ENCODE measurements around the gene FSTL3. TPM values are rescaled to one million over a fixed set of nuclear protein-coding genes. Genes with fewer than 3 reads are reported as not detected.
A peak's percentile ranks its signal among the peaks of the same experiment; 100 is the strongest.

Gene FSTL3
- total RNA-seq, 1 experiment from 2014 or later = 29.1 TPM

DNA sequence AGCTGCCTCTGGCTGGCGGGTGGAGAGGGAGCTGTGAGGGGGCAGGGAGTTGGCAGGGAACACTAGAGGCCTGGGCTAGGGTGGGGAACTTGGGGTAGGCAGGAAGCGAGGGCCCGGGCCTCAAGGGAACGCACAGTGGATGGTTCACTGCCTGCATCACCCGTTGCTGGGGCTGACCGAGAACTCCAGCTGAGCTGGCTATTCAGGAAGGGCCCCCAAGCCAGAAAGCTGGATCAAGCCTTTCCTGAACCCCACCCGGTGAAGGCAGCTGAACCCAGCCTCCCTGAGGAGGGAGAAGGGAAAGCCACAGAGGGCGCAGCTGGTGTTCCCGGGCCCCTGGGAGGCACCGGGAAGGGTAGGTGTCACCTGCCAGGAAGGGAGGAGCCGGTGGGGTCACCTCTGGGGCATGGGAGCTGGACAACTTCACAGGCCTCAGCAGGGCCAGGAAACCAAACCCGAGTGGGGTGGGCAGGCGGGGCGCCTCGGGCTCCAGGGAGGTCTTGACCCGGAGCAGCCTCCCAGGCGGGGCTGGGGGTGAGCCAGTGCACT, 46.4 kb downstream of the FSTL3 start:
- no peak overlapping the region for H3K4me3 ChIP-seq (replicated peaks in 1 of 2; ENCODE audit: low read depth in 1 of 2, low read length in 2 of 2)
- H3K36me3 ChIP-seq (ENCODE audit: control insufficient read depth in 1 of 2, insufficient read depth in 2 of 2, low read length in 2 of 2) = no peaks in the 10 kb centered on the region; a peak in 1 of 4 replicates
- TF ChIP-seq CBX3 (IDR thresholded peaks at IDR 0.05; ENCODE audit: low read depth) (no peak), JUND (IDR thresholded peaks at IDR 0.05) (no peak), EZH2 (IDR thresholded peaks at IDR 0.05) (no peak), SP1 (IDR thresholded peaks at IDR 0.05; ENCODE audit: low read depth) (no peak), FOSL1 (IDR thresholded peaks at IDR 0.05; ENCODE audit: low read depth) (no peak), CEBPB (IDR thresholded peaks at IDR 0.05; ENCODE audit: low read depth) (no peak), ZNF274 (IDR thresholded peaks at IDR 0.05; ENCODE audit: low read depth, low read length) (no peak), YY1 (IDR thresholded peaks at IDR 0.05; ENCODE audit: extremely low read depth, insufficient replicate concordance, low read depth, low read length) (no peak), ELF1 (IDR thresholded peaks at IDR 0.05; ENCODE audit: borderline replicate concordance, low read depth) (no peak), SRF (IDR thresholded peaks at IDR 0.05; ENCODE audit: low read depth) (no peak), ZFX (IDR thresholded peaks at IDR 0.05) (no peak), RAD21 (IDR thresholded peaks at IDR 0.05; ENCODE audit: low read depth) (no peak)
- TF ChIP-seq, protein P1, sequence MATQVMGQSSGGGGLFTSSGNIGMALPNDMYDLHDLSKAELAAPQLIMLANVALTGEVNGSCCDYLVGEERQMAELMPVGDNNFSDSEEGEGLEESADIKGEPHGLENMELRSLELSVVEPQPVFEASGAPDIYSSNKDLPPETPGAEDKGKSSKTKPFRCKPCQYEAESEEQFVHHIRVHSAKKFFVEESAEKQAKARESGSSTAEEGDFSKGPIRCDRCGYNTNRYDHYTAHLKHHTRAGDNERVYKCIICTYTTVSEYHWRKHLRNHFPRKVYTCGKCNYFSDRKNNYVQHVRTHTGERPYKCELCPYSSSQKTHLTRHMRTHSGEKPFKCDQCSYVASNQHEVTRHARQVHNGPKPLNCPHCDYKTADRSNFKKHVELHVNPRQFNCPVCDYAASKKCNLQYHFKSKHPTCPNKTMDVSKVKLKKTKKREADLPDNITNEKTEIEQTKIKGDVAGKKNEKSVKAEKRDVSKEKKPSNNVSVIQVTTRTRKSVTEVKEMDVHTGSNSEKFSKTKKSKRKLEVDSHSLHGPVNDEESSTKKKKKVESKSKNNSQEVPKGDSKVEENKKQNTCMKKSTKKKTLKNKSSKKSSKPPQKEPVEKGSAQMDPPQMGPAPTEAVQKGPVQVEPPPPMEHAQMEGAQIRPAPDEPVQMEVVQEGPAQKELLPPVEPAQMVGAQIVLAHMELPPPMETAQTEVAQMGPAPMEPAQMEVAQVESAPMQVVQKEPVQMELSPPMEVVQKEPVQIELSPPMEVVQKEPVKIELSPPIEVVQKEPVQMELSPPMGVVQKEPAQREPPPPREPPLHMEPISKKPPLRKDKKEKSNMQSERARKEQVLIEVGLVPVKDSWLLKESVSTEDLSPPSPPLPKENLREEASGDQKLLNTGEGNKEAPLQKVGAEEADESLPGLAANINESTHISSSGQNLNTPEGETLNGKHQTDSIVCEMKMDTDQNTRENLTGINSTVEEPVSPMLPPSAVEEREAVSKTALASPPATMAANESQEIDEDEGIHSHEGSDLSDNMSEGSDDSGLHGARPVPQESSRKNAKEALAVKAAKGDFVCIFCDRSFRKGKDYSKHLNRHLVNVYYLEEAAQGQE (IDR thresholded peaks at IDR 0.05; ENCODE audit: low read depth) = no peak
- TF ChIP-seq, protein P2, sequence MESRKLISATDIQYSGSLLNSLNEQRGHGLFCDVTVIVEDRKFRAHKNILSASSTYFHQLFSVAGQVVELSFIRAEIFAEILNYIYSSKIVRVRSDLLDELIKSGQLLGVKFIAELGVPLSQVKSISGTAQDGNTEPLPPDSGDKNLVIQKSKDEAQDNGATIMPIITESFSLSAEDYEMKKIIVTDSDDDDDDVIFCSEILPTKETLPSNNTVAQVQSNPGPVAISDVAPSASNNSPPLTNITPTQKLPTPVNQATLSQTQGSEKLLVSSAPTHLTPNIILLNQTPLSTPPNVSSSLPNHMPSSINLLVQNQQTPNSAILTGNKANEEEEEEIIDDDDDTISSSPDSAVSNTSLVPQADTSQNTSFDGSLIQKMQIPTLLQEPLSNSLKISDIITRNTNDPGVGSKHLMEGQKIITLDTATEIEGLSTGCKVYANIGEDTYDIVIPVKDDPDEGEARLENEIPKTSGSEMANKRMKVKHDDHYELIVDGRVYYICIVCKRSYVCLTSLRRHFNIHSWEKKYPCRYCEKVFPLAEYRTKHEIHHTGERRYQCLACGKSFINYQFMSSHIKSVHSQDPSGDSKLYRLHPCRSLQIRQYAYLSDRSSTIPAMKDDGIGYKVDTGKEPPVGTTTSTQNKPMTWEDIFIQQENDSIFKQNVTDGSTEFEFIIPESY (IDR thresholded peaks at IDR 0.05; ENCODE audit: extremely low read depth, insufficient replicate concordance, low read length) = no peak
- TF ChIP-seq, protein P3, sequence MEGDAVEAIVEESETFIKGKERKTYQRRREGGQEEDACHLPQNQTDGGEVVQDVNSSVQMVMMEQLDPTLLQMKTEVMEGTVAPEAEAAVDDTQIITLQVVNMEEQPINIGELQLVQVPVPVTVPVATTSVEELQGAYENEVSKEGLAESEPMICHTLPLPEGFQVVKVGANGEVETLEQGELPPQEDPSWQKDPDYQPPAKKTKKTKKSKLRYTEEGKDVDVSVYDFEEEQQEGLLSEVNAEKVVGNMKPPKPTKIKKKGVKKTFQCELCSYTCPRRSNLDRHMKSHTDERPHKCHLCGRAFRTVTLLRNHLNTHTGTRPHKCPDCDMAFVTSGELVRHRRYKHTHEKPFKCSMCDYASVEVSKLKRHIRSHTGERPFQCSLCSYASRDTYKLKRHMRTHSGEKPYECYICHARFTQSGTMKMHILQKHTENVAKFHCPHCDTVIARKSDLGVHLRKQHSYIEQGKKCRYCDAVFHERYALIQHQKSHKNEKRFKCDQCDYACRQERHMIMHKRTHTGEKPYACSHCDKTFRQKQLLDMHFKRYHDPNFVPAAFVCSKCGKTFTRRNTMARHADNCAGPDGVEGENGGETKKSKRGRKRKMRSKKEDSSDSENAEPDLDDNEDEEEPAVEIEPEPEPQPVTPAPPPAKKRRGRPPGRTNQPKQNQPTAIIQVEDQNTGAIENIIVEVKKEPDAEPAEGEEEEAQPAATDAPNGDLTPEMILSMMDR (IDR thresholded peaks at IDR 0.05 in 2 of 3, conservative IDR thresholded peaks at IDR 0.05 in 1 of 3; ENCODE audit: borderline replicate concordance in 1 of 3, insufficient read depth in 1 of 3, low read depth in 2 of 3, low read length in 2 of 3) = no peak
- no peaks in the 10 kb centered on the region for H3K9me2 ChIP-seq (ENCODE audit: insufficient read depth)
- CTCF ChIA-PET = interaction anchor here (1.7 kb wide), 1 partner anchor 12 kb away, joined by 4 read pairs; no protein-coding TSS in a partner anchor
- H3K9ac ChIP-seq (ENCODE audit: low read length) = no peak overlapping the region
- H4K20me1 ChIP-seq (ENCODE audit: insufficient read depth) = no peaks in the 10 kb centered on the region
- no peaks in the 10 kb centered on the region for H3K27me3 ChIP-seq (ENCODE audit: insufficient read depth, low read length)
- H3K79me2 ChIP-seq (ENCODE audit: insufficient read depth, low read length) = no peaks in the 10 kb centered on the region
- H3K27ac ChIP-seq (ENCODE audit: low read depth, low read length) = peak overlapping the region; percentile 32; the same call in 1 of the 2 replicates
- ATAC-seq (peak; percentile 63), DNase-seq (ENCODE audit: low read depth, low spot score) (no peak)
- no peaks in the 10 kb centered on the region for H3K9me3 ChIP-seq (ENCODE audit: control insufficient read depth in 1 of 2, insufficient read depth in 1 of 2, low read depth in 1 of 2, low read length in 2 of 2)
- peaks cover 11 to 14% of the 10 kb centered on the region in 2 experiments for H3K4me1 ChIP-seq (ENCODE audit: control insufficient read depth in 1 of 2, insufficient read depth in 2 of 2, low read length in 2 of 2)
- BruUV-seq (replicated peaks) = no TSS peak
- RAD21 ChIA-PET (ENCODE audit: low non-redundant PET in 1 of 2, low total read pairs in 2 of 2, uncharacterized antibody in 2 of 2, unreplicated experiment in 2 of 2) = no interaction called here
- intact Hi-C loops (cut with micrococcal nuclease) = no loop called here
- no peak overlapping the region for H2AFZ ChIP-seq (ENCODE audit: low read depth, low read length, poor library complexity, severe bottlenecking)
- POLR2A ChIA-PET = interaction anchor here (1.2 kb wide), 1 partner anchor 42 kb away, joined by 5 read pairs; no protein-coding TSS in a partner anchor
- peak overlapping the region; percentile 53 for H3K4me2 ChIP-seq (ENCODE audit: low read length)
